ENCODE data around the gene SYT15. TPM values are rescaled to one million over a fixed set of nuclear protein-coding genes. Genes with fewer than 3 reads are reported as not detected.
"Not testable (repeated sequence)": the region's sequence is repeated elsewhere in the genome, so short reads cannot be mapped to it uniquely, and the experiment has no call there.

SYT15 gene
- 3.2 TPM for total RNA-seq
- long read RNA-seq, partial matches to known transcripts: 1 of 1 reads
- long read RNA-seq, other reads (novel, unspliced or antisense): 0 of 1 reads

DNA sequence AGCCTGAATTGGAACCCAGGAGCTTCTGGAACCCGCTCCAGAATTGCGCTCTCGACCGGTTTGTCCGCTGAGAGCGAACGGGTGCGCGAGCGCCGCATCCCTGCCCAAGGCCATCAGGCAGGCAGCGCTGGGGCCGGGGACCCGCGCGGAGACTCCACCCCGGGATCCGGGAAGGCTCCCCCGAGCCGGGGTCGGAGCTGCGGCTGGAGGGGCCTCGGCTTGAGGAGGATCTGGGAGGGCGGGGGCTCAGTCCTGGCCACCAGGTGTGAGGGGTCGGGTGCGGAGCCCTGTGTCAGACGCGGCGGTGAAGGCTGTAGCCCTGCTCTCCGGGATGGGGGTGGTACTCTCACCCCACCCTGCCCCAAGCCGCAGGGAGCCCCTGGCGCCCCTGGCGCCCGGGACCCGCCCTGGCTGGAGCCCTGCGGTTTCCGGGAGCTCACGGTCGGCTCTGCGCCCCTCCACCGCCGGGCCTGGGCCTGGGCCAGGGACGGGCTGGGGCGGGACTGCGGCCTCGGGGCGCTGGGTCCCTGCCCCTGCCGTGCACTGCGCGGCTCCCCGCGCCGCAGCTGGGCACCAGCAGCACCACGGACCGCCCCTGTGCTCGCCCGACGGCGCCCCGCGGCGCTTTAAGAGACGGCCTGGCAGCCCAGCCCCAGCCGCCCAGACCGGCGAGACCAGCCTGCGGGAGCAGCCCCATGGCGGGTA, at the start of gene SYT15:
SYT15 (plus strand) TSS at position 655 of the 705 bp plus-strand sequence; CDS start at position 696, 41 bp downstream.
- intact Hi-C loops (cut with DNase I); DNase-seq (ENCODE audit: missing footprints); ATAC-seq: not testable (repeated sequence)

GRCh38 chr10:46529742-46530141, 49.2 kb upstream of the SYT15 start:
- intact Hi-C loops (cut with DNase I); ATAC-seq; DNase-seq (ENCODE audit: missing footprints): not testable (repeated sequence)

- ATAC-seq (peak; percentile 29), DNase-seq (ENCODE audit: missing footprints) (peak; percentile 70)
- intact Hi-C loops (cut with DNase I): no loop called here
Observed at GRCh38 chr10:46530249-46531186, 48.4 kb upstream of the SYT15 start.

- peak; percentile 58 for DNase-seq (ENCODE audit: missing footprints)
- intact Hi-C loops (cut with DNase I); ATAC-seq: not testable (repeated sequence)
Observed at GRCh38 chr10:46532256-46532655, 46.7 kb upstream of the SYT15 start.

GRCh38 chr10:46534828-46535524, 44.0 kb upstream of the SYT15 start:
- ATAC-seq (no peak), DNase-seq (ENCODE audit: missing footprints) (peak; percentile 33)
- intact Hi-C loops (cut with DNase I): no loop called here

- intact Hi-C loops (cut with DNase I): no loop called here
- ATAC-seq: no peak
- peak; percentile 63 for DNase-seq (ENCODE audit: missing footprints)
Observed at GRCh38 chr10:46536171-46536570, 42.8 kb upstream of the SYT15 start.

DNA sequence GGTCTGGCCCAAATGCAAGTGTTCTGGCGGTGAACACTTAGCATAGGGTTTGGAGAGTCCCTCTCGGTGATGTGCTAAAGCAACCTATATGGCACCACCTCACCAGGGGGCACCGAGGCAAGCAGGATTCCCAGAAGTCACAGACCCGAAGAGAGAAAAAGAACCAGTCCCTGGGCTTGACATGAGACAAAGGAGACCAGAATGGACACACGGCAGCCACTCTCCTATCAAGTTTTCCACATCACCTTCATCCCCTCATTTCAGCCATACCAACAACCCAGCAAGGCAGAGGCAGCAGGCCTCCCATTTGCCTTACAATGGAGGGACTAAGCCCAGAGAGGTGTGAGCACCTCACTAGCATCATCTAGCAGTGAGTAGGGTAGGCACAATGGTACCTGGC, 42.1 kb upstream of the SYT15 start:
- ATAC-seq: no peak
- DNase-seq (ENCODE audit: missing footprints): peak; percentile 49
- intact Hi-C loops (cut with DNase I): no loop called here

DNA sequence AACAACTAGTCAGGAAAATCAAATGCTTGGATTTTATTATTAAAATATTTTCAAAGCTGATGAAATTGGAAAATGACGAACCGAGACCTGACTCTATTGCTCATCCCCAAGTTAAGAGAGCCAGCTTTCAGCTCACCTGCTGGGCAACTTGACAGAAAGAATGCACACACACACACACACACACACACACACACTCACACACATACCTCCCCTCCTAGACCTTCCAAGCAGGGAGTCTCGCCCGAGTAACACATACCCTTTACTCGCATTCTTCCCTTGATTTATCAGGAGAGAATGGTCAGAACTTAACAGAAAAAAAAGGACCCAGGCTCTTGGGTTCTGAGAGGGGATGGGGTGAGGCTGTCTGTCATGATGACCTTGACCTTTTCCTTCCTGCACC, 41.6 kb upstream of the SYT15 start:
- DNase-seq (ENCODE audit: missing footprints): peak; percentile 26

GRCh38 chr10:46538155-46538554, 40.8 kb upstream of the SYT15 start:
- ATAC-seq (no peak), DNase-seq (ENCODE audit: missing footprints) (peak; percentile 48)
- intact Hi-C loops (cut with DNase I): no loop called here

More for the DNA sequence above, 41.6 kb upstream of the SYT15 start:
- ATAC-seq: no peak
- intact Hi-C loops (cut with DNase I): no loop called here

DNA sequence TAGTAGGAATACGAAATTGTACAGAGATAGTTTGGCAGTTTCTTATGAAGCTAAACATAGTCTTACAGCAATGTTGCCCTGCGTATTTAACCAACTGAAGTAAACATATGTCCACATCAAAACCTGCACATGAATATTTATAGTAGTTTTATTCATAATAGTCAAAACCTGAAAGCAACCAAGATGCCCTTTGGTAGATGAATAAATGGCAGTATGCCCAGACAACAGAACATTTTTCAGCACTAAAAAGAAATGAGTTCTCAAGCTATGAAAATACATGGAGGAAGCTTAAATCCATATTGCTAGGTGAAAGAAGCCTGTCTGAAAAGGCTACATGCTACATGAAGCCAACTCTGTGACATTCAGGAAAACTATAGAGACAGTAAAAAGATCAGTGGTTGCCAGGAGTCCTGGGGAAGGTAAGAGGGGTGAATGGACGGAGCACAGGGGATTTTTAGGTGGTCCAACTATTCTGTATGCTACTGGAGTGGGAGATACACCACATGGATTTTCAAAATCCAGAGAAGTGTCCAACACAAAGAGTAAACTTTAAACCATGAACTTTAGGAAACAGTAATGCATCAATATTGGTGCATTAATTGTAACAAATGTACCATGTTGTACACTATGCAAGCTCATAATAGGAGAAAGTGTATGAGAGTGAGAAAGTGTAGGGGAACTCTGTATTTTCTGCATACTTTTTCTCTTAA, 40.1 kb upstream of the SYT15 start:
- intact Hi-C loops (cut with DNase I): no loop called here
- DNase-seq (ENCODE audit: missing footprints) (no peak), ATAC-seq (no peak)

DNA sequence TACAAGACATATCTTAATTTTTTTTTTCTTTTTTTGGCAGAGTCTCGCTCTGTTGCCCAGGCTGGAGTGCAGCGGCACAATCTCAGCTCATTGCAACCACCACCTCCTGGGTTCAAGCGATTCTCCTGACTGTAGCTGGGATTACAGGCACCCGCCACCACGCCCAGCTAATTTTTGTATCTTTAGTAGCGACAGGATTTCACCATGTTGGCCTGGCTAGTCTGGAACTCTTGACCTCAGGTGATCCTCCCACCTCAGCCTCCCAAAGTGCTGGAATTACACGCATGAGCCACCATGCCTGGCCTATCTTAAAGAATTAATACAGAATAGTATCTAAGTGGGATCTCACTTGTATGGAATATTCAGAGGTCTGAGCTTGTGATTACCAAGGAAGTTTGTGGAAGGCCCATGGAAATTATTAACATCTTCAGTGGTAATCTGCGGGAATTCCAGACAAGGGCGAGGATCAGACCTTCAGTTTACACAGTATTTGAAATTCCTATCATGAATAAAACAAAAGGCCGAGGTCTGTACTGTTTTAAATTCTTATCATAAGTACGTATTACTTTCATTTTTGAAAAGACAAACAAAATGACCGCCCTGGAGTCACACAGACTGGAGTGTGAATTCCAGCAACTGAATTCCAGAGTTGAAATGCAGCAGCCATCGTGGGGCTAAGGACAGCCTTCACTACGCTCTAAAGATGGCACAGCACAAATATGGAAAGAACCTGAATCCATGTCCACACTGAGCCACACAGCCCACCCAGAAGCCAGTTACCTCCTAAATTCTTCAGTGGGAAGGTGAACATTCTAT, 39.1 kb upstream of the SYT15 start:
- DNase-seq (ENCODE audit: missing footprints) (no peak), ATAC-seq (no peak)

DNA sequence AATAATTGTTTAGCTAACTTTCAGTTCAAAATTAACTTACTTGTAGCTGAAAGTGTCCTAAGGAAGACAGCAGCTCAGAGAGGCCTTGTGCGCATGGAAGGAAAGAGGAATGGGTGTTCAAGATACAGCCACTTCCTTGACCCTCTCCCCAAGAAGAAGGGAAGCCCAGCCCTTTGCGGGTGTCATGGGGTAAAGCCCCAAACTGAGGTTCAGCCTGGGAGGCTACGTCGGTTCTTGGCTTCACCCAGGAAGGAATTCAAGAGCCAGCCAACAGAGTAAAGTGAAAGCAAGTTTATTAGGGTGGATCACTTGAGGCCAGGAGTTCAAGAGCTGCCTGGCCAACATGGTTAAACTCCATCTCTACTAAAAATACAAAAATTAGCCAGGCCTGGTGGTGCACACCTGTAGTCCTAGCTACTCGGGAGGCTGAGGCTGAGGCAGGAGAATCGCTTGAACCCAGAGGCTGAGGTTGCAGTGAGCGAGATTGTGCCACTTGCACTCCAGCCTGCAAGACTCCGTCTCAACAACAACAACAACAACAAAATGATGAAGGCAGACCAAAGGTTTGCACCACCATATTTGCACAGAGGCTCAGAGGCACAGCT, 38.4 kb upstream of the SYT15 start:
- ATAC-seq: no peak
- intact Hi-C loops (cut with DNase I): no loop called here
- DNase-seq (ENCODE audit: missing footprints): peak; percentile 41

More for the DNA sequence above, 39.1 kb upstream of the SYT15 start:
- intact Hi-C loops (cut with DNase I): no loop called here

- ATAC-seq: no peak
- DNase-seq (ENCODE audit: missing footprints): peak; percentile 80
- intact Hi-C loops (cut with DNase I): no loop called here
Observed at GRCh38 chr10:46541017-46541661, 37.8 kb upstream of the SYT15 start.

- intact Hi-C loops (cut with DNase I): no loop called here
- DNase-seq (ENCODE audit: missing footprints) (peak; percentile 70), ATAC-seq (no peak)
Observed at GRCh38 chr10:46541735-46542566, 37.0 kb upstream of the SYT15 start.

DNA sequence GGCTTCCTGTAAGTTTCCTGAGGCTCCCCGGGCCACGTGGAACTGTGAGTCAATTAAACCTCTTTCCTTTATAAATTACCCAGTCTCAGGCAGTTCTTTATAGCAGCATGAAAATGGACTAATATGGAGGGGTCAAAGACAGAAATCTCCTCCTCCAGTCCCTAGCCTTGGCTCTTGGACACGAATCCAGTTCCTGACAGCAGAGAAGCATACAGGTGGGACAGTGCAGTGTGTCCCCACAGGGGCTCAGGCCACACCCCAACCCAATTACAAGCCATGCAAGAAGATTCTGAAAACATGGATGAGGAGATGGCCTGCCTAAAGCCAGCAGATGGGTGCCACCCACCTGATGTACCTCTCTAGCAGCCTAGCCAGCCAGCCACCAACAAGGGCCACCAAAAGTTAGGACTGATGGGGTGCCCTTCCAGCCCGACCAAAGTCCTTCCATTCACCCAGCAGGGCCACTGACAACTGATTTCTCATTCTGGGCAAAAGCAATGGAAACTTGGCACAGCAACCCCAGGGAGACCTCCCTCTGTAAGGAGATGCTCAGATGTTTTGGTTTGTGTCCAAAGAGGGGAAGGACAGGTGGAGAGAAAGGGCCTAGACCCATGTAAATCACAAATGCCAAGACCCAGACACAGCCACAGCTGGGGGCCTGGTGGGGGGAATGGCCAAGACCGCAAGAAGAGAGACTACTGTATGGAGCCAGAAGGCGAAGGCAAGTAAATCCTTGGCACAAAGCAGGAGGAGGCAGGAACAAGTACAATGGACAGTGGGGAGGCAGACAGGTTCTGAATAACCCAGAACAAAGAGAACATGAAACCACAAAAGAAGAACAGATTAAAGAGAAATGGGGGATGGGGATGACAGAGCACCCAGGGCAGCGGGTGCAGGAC, 36.1 kb upstream of the SYT15 start:
- DNase-seq (ENCODE audit: missing footprints): peak; percentile 62
- no peak for ATAC-seq
- intact Hi-C loops (cut with DNase I): no loop called here
